Measurements from ENCODE around the gene KCNQ1. TPM values are rescaled to one million over a fixed set of nuclear protein-coding genes. Genes with fewer than 3 reads are reported as not detected.

The KCNQ1 gene
- total RNA-seq, 6 donors from 2014 or later: 18.0 to 45.4 (median 32.7) TPM

GRCh38 chr11:2563213-2564007 is 118.6 kb downstream of the KCNQ1 start:
- H3K27ac ChIP-seq: no peak overlapping the region
- 90 to 94% methylated on average over 28 of the region's 28 CpGs for WGBS, 2 donors
- H3K27me3 ChIP-seq: no peaks in the 10 kb centered on the region
- H3K4me3 ChIP-seq: no peak overlapping the region
- TF ChIP-seq POLR2AphosphoS5 (IDR thresholded peaks at IDR 0.05) (no peak), EP300 (IDR thresholded peaks at IDR 0.05) (no peak), POLR2A (IDR thresholded peaks at IDR 0.05) (no peak), CTCF (IDR thresholded peaks at IDR 0.05) (no peak)
- no peaks in the 10 kb centered on the region for H3K9me3 ChIP-seq
- DNase-seq (peak in 1 of 2 donors; percentile 49), ATAC-seq (ENCODE audit: low FRiP score in 2 of 2) (no peak)
- peaks cover 5 to 13% (median 10%) of the 10 kb centered on the region in 4 donors for H3K4me1 ChIP-seq
- H3K36me3 ChIP-seq: no peaks in the 10 kb centered on the region

DNA sequence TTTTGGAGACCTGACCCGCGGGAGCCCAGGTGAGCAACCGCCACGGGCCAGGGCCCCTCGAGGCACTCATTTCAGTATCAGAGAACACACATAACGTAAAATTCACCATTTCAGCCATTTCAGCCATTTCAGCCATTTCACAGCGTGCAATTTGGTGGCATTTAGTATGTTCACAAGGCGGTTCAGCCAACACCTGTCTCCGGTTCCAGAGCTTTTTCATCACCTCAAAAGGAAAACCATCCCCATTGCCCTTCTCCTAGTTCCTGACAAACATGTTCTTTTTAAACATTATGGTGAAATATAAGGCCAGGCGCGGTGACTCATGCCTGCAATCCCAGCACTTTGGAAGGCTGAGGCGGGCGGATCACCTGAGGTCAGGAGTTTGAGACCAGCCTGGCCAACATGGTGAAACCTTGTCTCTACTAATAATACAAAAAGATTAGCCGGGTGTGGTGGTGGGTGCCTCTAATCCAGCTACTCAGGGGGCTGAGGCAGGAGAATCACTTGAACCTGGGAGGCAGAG is 119.3 kb downstream of the KCNQ1 start:
- DNase-seq (peak in 1 of 2 donors; percentile 42), ATAC-seq (ENCODE audit: low FRiP score in 2 of 2) (no peak)
- no peaks in the 10 kb centered on the region for H3K36me3 ChIP-seq
- no peak overlapping the region for H3K4me3 ChIP-seq
- 95 to 96% methylated on average over 14 of the region's 14 CpGs for WGBS, 2 donors
- no peak for TF ChIP-seq CTCF (IDR thresholded peaks at IDR 0.05)
- no peak for TF ChIP-seq EP300 (IDR thresholded peaks at IDR 0.05)
- TF ChIP-seq POLR2AphosphoS5 (IDR thresholded peaks at IDR 0.05): no peak
- TF ChIP-seq POLR2A (IDR thresholded peaks at IDR 0.05): no peak
- H3K27me3 ChIP-seq: no peaks in the 10 kb centered on the region
- no peak overlapping the region for H3K27ac ChIP-seq
- H3K9me3 ChIP-seq: no peaks in the 10 kb centered on the region
- H3K4me1 ChIP-seq: peaks cover 3 to 9% (median 4%) of the 10 kb centered on the region in 4 donors

DNA sequence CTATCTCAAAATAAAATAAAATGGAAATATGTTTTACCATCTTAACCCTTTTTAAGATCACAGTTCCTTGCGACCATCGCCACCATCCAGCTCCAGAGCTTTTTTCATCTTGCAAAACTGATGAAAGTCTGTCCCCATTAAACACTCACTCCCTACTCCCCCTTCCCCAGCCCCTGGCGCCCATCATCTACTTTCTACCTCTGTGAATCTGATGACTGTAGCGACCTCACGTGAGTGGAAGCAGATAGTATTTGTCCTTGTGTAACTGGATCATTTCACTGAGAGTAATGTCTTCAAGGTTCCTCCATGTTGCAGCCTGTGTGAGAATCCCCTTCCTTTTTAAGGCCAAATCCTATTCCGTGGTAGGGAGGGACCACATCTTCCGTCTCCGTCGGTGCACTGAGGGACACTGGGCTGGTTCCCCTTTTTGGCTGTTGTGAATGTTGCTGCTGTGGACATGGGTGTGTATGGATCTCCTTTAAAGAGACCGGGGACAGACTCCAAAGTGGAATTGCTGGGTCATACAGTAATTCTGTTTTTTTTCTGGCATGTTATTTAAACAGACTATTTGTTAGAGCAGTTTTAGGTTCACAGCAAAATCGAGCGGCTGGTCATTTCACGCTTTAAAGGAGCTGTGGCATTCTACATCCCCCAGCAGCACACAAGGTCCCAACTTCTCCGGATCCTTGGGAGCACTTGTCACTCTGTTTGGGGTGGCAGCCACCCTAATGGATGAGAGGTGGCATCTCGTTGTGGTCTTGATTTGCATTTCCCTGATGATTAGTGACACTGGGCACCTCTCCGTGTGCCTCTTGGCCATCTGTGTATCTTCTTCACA is 120.0 kb downstream of the KCNQ1 start:
- TF ChIP-seq POLR2AphosphoS5 (IDR thresholded peaks at IDR 0.05): no peak
- TF ChIP-seq CTCF (IDR thresholded peaks at IDR 0.05): no peak
- no peak for TF ChIP-seq EP300 (IDR thresholded peaks at IDR 0.05)
- no peak for TF ChIP-seq POLR2A (IDR thresholded peaks at IDR 0.05)
- H3K27ac ChIP-seq: no peak overlapping the region
- H3K4me3 ChIP-seq: no peak overlapping the region
- ATAC-seq (ENCODE audit: low FRiP score in 2 of 2): no peak
- H3K9me3 ChIP-seq: no peaks in the 10 kb centered on the region
- 83 to 87% methylated on average over 16 of the region's 16 CpGs for WGBS, 2 donors
- H3K4me1 ChIP-seq: peaks cover 0 to 1% (median 0%) of the 10 kb centered on the region in 4 donors
- no peaks in the 10 kb centered on the region for H3K27me3 ChIP-seq
- DNase-seq: no peak
- no peaks in the 10 kb centered on the region for H3K36me3 ChIP-seq

- Histone ChIP-seq H3K4me1 (no peaks in the 10 kb centered on the region), H3K27ac (no peak overlapping the region), H3K36me3 (no peaks in the 10 kb centered on the region), H3K9me3 (no peaks in the 10 kb centered on the region), H3K4me3 (no peak overlapping the region), H3K27me3 (no peaks in the 10 kb centered on the region)
- peak in 1 of 2 donors; percentile 50 for DNase-seq
- TF ChIP-seq POLR2A (IDR thresholded peaks at IDR 0.05) (no peak), EP300 (IDR thresholded peaks at IDR 0.05) (no peak), POLR2AphosphoS5 (IDR thresholded peaks at IDR 0.05) (no peak), CTCF (IDR thresholded peaks at IDR 0.05) (no peak)
- no peak for ATAC-seq (ENCODE audit: low FRiP score in 2 of 2)
- WGBS, 2 donors: 92 to 95% methylated on average over 12 to 13 of the region's 13 CpGs
Measured at GRCh38 chr11:2565447-2566222, 120.8 kb downstream of the KCNQ1 start.

Measured in upper lobe of left lung (tissue), 6 donors.